ENCODE data around the gene ASB10. TPM values are rescaled to one million over a fixed set of nuclear protein-coding genes. Genes with fewer than 3 reads are reported as not detected.

Gene ASB10
- polyA plus RNA-seq, 3 donors, result not detected

- DNase-seq (ENCODE audit: low read depth in 3 of 3, low spot score in 2 of 3), result no peak
Measured at GRCh38 chr7:151139071-151139790, 47.8 kb downstream of the ASB10 start.

- DNase-seq (ENCODE audit: low read depth in 3 of 3, low spot score in 2 of 3), result no peak
Measured at GRCh38 chr7:151138153-151138851, 48.7 kb downstream of the ASB10 start.

- DNase-seq (ENCODE audit: low read depth in 3 of 3, low spot score in 2 of 3), result no peak
Measured at GRCh38 chr7:151137791-151138152, 49.3 kb downstream of the ASB10 start.

- no peak for DNase-seq (ENCODE audit: low read depth in 3 of 3, low spot score in 2 of 3)
Measured at GRCh38 chr7:151137076-151137675, 49.9 kb downstream of the ASB10 start.

DNA sequence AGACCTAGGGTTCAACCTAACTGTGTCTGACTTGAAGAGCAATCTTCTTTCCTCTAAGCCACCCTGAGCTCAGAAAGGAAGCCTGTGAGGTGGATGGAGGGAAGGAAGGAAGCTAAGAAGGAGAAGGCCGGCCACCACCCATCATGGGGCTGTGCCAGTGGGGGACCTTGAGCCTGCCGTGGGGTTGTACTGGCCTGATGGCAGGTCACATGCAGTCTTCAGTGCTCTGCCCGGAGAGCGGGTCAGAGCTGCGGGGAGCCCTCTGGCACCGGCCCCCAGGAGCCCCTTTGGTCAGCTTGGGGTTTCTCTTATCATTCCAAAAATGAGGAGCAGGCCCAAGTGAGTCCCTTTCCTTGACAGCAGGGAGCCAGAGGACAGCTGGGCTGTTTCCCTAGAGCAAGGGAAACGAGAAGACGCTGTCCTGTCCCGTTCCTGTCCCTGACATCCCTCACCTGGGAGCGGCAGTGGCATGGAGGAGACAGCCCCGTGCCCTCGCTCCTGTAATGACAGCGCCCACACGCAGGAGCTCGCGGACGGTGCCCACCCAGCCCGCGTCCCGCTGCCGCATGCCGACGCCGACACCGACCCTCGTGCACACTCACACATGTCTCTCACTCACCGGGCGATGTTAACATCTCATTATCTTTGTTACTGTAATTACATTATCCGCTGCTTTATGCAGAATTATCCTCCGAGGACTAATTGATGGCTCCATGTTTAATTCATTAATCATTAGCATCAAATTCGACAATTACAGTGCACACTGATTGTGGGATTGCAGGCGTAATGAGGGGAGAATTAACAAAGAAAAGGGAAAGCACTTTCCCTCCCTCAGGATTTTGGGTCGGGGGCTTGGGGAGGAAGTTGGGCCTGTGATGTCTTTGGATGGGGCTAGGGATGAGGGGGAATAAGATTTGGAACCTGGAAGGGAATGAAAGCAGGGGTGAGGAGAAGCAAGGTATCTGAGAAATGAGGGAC, 50.9 kb downstream of the ASB10 start:
- no peak for DNase-seq (ENCODE audit: low read depth in 3 of 3, low spot score in 2 of 3)

- no peak for DNase-seq (ENCODE audit: low read depth in 3 of 3, low spot score in 2 of 3)
Measured at GRCh38 chr7:151135525-151135845, 51.6 kb downstream of the ASB10 start.

DNA sequence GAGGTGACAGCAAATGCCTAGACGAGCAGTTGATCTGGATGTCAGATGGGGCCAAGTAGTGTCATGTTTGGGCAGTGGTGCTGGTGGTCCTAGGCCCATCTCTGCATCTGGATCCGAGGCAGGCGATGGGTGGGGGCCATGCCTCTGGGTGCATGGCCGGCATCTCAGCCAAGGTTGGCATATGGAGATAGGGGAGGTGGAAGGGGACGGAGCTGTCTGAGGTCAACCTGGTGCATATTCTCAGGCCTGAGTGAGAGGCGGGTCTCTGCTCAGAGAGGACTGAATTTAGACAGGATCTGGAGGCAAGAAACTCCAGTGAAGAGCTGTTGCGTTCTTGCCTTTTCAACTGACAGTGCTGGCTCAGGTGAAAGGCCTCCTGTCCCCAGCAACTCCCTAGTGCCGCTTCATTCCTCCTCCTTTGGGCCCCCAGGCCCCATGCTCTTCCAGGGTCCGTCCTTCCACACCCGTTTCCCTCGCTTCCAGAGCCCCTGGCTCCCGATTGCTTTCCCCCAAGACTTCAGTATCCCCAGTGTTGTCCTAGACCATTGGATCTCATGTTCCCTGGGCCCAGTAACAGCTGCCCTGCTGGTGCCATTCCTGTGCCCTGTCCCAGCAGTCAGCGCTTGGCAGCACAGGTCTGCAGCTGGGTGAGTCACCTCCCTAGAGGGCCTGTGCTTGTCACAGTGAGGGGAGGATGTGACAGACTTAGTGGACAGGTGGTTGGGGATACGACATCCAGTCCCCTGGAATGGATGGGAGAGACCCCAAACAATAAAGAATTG, 52.1 kb downstream of the ASB10 start:
- DNase-seq (ENCODE audit: low read depth in 3 of 3, low spot score in 2 of 3), result no peak

- DNase-seq (ENCODE audit: low read depth in 3 of 3, low spot score in 2 of 3), result no peak
Measured at GRCh38 chr7:151133986-151134742, 52.9 kb downstream of the ASB10 start.

DNA sequence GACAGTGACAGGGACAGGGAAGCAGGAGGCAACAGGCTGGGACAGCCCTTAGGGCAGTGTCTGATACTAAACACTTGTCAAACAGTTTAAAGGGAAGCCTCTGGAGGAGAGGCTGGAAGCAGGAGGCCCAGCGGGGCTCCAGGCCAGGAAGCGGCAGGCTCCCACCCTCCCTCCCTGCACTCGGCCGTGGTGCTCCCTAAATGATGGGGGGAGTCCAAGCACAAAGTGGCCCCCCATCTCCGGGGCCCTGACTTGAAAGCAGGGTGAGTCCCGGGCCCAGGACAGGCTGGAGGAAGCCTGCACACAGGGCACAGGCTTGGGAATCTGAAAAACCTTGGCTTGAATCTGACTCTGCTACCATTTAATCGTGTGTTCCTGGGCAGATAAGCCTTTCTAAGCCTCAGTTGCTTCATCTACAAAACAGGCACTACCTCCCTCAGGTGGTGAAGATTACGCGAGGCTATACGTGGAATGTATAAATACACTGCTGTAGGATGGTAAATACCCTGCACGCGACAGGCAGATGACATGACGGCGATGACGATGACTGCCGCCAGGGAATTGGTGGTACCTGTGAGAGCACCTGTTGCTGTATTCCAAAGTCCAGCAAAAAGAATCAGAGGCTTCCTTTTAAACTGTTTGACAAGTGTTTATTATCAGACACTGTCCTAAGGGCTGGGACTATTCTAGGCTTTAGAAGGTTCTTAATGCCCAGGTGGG, 53.6 kb downstream of the ASB10 start:
- DNase-seq (ENCODE audit: low read depth in 3 of 3, low spot score in 2 of 3), result no peak

- no peak for DNase-seq (ENCODE audit: low read depth in 3 of 3, low spot score in 2 of 3)
Measured at GRCh38 chr7:151132461-151133205, 54.4 kb downstream of the ASB10 start.

DNA sequence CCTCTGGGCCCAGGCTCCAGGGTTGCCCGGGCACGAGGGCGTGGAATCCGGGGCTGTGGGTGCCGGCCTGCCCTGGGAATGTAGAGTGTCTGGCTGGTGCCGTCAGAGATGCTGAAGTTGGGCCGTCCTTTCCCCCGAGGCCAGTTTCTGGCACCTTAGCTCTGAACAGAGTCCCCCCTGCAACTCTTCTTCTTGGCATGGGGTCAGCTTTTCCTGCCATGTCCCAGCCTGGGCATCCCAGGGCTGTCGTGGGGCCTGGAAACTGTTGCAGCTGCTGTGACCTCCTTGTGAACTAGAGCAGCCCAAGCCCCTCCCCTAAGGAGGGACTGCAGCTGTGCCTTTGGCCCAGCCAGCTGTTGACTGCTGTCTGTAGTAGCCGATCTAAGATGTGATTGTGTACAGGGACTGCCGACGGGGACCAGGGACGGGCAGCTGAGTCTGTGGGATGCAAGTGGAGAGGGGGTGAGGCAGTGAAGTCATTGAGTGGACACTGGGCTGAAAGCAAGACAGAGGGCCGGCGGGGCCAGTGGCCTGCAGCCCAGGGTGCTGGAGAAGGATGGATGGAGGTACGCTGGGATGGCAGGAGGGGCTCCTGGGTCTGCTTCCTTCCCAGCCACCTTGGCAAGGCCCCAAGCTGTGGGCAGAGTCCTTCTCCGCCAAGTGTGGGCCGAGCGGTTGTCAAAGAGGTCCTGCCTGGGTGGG, 55.3 kb downstream of the ASB10 start:
- no peak for DNase-seq (ENCODE audit: low read depth in 3 of 3, low spot score in 2 of 3)

GRCh38 chr7:151131224-151131591, 55.8 kb downstream of the ASB10 start:
- no peak for DNase-seq (ENCODE audit: low read depth in 3 of 3, low spot score in 2 of 3)

GRCh38 chr7:151130741-151131157, 56.3 kb downstream of the ASB10 start:
- no peak for DNase-seq (ENCODE audit: low read depth in 3 of 3, low spot score in 2 of 3)

- no peak for DNase-seq (ENCODE audit: low read depth in 3 of 3, low spot score in 2 of 3)
Measured at GRCh38 chr7:151129960-151130591, 57.0 kb downstream of the ASB10 start.

DNA sequence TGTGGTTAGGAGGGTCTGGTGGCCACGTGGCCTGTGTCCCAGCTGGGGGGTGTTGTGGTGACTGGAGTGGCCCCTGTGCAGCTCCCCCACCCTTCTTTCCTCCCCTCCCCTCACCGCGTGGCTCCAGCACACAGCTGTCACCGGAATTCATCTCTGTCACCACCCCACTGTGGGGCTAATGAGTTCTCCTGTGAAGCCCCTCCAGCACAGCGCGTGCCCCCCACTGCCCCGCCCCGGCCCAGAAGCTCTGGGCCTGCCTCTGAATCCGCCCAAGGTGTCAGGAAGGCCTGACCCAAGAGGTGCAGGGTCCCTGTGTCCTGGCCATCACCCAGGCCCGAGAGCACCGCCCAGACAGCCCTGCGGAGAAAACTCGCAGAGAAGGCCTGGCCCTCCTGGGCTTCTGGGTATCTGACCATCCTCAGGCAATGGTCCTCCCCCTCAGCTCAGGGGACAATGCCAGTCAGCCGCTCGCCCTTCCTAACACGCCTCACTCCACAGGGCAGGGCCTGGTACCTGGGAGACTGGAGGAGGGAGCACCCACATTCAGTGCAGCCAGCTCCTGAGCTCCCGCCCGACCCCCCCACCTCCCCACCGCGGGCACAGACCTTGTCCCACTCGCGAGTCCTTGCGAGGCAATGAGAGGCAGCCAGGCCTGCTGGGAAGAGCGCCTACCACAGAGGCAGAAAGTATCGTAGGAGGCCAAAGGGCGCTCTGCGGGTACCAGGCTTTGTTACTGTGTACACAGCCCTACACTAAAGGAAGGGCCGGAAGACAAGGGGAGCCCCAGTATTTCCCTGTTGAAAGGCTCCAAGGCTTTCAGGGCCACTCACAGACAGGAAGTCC, 57.7 kb downstream of the ASB10 start:
- no peak for DNase-seq (ENCODE audit: low read depth in 3 of 3, low spot score in 2 of 3)

DNA sequence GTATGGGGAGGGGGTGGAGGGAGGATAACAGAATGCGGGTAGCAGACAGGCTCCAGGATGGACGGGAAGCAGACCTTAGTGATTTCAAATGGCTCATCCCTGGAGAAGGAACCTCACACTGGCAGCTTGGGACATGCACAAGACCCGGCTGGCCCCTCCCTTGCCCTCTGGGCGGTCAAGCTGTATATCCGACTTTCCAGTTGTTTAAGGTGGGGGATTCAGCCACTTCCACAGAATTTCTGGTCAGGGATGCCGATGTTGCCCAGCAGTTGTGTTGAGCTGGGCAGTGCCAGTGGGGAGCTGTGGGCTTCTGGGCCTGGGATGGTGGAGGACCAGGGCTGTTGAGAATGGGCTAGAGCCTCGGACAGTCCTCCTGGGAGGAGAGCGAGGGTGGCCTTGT, 58.3 kb downstream of the ASB10 start:
- no peak for DNase-seq (ENCODE audit: low read depth in 3 of 3, low spot score in 2 of 3)

All from right renal cortex interstitium (tissue), 3 donors.